GM23248 (cell line): ENCODE measurements around the gene SEPTIN10. TPM values are rescaled to one million over a fixed set of nuclear protein-coding genes. Genes with fewer than 3 reads are reported as not detected.

ENCODE experiments used
- DNase-seq: peaks from one replicate; pipeline ENCODE4 v3.0.0-alpha.2; 2015
- H2AFZ ChIP-seq: fragments of 200-600 bp; sonication (generic); 2 replicates; pipeline ENCODE4 v1.6.1; 2016; ENCODE audit warnings: antibody characterized with exemption
- H3F3A ChIP-seq: fragments of 200-600 bp; sonication (generic); 2 replicates; pipeline ENCODE4 v1.6.1; 2016; ENCODE audit warnings: mild to moderate bottlenecking, antibody characterized with exemption, mixed run types; ENCODE audit not compliant: insufficient read depth
- H3K27ac ChIP-seq: fragments of 200-600 bp; sonication (generic); 2 replicates; pipeline ENCODE4 v1.5.1; 2016; ENCODE audit warnings: mild to moderate bottlenecking
- H3K27me3 ChIP-seq: fragments of 200-600 bp; sonication (generic); replicated peaks from 2 replicates; pipeline ENCODE4 v1.6.1; 2016; ENCODE audit warnings: mild to moderate bottlenecking; ENCODE audit not compliant: insufficient read depth
- H3K36me3 ChIP-seq: fragments of 200-600 bp; sonication (generic); 2 replicates; pipeline ENCODE4 v1.6.1; 2016; ENCODE audit warnings: low read depth, mild to moderate bottlenecking
- H3K4me1 ChIP-seq: fragments of 200-600 bp; sonication (generic); 2 replicates; pipeline ENCODE4 v1.6.1; 2016; ENCODE audit warnings: mild to moderate bottlenecking; ENCODE audit not compliant: insufficient read depth
- H3K4me2 ChIP-seq: fragments of 200-600 bp; sonication (generic); one replicate; pipeline ENCODE4 v1.6.1; 2016; ENCODE audit warnings: mild to moderate bottlenecking; ENCODE audit not compliant: unreplicated experiment
- H3K4me3 ChIP-seq: fragments of 200-600 bp; sonication (generic); 2 replicates; pipeline ENCODE4 v1.5.1; 2016; ENCODE audit warnings: mild to moderate bottlenecking
- H3K79me2 ChIP-seq: fragments of 200-600 bp; sonication (generic); 2 replicates; pipeline ENCODE4 v1.6.1; 2016; ENCODE audit warnings: mild to moderate bottlenecking; ENCODE audit not compliant: insufficient read depth
- H3K9ac ChIP-seq: fragments of 200-600 bp; sonication (generic); 2 replicates; pipeline ENCODE4 v1.6.1; 2016; ENCODE audit warnings: mild to moderate bottlenecking
- H3K9me2 ChIP-seq: fragments of 200-600 bp; sonication (generic); 2 replicates; pipeline ENCODE4 v1.6.1; 2016; ENCODE audit warnings: mixed run types, mild to moderate bottlenecking, moderate library complexity; ENCODE audit not compliant: insufficient read depth
- H3K9me3 ChIP-seq: fragments of 200-600 bp; sonication (generic); one replicate; pipeline ENCODE4 v1.6.1; 2017; ENCODE audit warnings: low read depth
- H4K20me1 ChIP-seq: fragments of 200-600 bp; sonication (generic); 2 replicates; pipeline ENCODE4 v1.6.0; 2016; ENCODE audit not compliant: insufficient read depth
- EZH2 ChIP-seq: fragments of 200-600 bp; sonication (generic); IDR thresholded peaks from 2 replicates; pipeline ENCODE4 v1.6.1; 2018; ENCODE audit warnings: antibody characterized with exemption, mild to moderate bottlenecking; ENCODE audit not compliant: insufficient read depth, poor library complexity, severe bottlenecking
- EZH2phosphoT487 ChIP-seq: fragments of 200-600 bp; sonication (generic); IDR thresholded peaks from 2 replicates; pipeline ENCODE4 v1.6.1; 2018; ENCODE audit warnings: antibody characterized with exemption, moderate library complexity, mild to moderate bottlenecking, low read depth; ENCODE audit not compliant: insufficient read depth
- WGBS, 2 experiments: methylation state at CpG; one replicate each; pipeline ENCODE4 v1.1.6; 2015 to 2017; ENCODE audit warnings: low lambda C conversion rate in 2 of 2, low coverage in 1 of 2; ENCODE audit errors: missing lambda C conversion rate in 2 of 2; 5-methylcytosine and 5-hydroxymethylcytosine counted together
- in situ Hi-C: fragments of 300-500 bp; cut with MboI; formaldehyde crosslinking; loops from 2 replicates; pipeline ENCODE4 v1.15.0; 2020
- polyA plus RNA-seq: library from polyadenylated mRNA; unstranded; fragments of >200 nt; fragmentation: Nextera tagmentation; extraction: Ambion mirVana; gene quantifications from 2 replicates; pipeline ENCODE4 v1.2.1, GENCODE V29; 2016
- total RNA-seq: library from RNA; depleted of rRNA; stranded (reverse); fragments of >200 nt; shearing (Covaris generic); gene quantifications from 2 replicates; pipeline ENCODE4 v1.2.3, GENCODE V29; 2014

Gene SEPTIN10
- total and polyA plus RNA-seq, 2 experiments from 2014 or later: 142 to 152 TPM

DNA sequence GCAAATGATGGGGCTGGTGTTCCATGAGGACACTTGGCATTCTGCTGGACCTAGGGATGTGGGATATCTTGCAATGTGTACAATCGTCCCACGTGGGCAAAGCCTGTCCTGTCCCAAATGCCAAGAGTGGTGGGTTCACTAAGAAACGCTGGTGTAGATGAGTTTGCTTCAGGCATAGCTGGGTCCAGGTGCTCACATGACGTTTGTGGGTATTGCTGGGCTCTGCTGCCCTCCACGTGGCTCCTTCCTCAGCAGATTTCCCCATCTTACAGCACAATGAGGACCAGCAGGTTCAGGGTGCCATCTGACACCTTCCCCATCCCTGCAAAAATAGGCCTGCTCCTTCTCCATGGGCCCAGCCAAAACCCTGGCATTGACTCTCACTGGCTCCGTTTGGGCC, 105.9 kb downstream of the SEPTIN10 start:
- no peaks in the 10 kb centered on the region for H3K9me2 ChIP-seq
- no peaks in the 10 kb centered on the region for H3K36me3 ChIP-seq
- no peak for TF ChIP-seq EZH2phosphoT487
- no peaks in the 10 kb centered on the region for H4K20me1 ChIP-seq
- no peaks in the 10 kb centered on the region for H3K79me2 ChIP-seq
- no peaks in the 10 kb centered on the region for H3K9me3 ChIP-seq
- H3K27me3 ChIP-seq: no peaks in the 10 kb centered on the region
- no peak for DNase-seq
- no peak overlapping the region for H3K9ac ChIP-seq
- no peak overlapping the region for H3K27ac ChIP-seq
- 68 to 69% methylated on average over 6 of the region's 6 CpGs for WGBS, 2 experiments
- H2AFZ ChIP-seq: no peak overlapping the region
- in situ Hi-C loops: loop anchor here (10.0 kb wide), 2 partner anchors 383 to 583 kb away; partner anchors contain the start of gene SH3RF3
- no peak overlapping the region for H3K4me2 ChIP-seq
- no peaks in the 10 kb centered on the region for H3K4me1 ChIP-seq
- H3K4me3 ChIP-seq: no peak overlapping the region
- no peaks in the 10 kb centered on the region for H3F3A ChIP-seq

DNA sequence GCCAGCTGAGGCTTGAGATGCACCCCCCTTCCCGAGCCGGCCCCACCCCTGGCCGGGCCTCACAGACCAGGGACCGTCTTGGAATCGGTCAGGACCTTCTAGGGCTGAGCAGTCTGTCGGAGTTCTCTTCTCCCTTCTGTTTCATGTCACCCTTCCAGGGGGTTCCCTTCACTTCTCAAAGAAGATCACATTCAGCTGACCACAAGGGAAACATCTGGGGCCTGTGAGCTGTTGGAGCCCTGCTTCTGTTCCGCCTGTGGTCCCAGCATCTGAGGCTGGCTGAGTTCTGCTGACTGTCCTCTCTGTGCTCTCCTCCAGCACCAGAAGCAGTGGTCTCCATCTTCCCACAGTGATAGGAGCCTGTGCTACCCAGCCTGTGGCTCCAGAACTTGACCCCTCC, 106.5 kb downstream of the SEPTIN10 start:
- TF ChIP-seq EZH2phosphoT487 (no peak), EZH2 (no peak)
- 89 to 92% methylated on average over 7 of the region's 7 CpGs for WGBS, 2 experiments
- in situ Hi-C loops: loop anchor here (10.0 kb wide), 2 partner anchors 382 to 582 kb away; partner anchors contain the start of gene SH3RF3

GRCh38 chr2:109503191-109503590, 110.6 kb downstream of the SEPTIN10 start:
- Histone ChIP-seq H4K20me1 (no peaks in the 10 kb centered on the region), H3K4me2 (no peak overlapping the region), H3K36me3 (no peaks in the 10 kb centered on the region), H3K27me3 (no peaks in the 10 kb centered on the region), H3K9ac (no peak overlapping the region), H3K27ac (no peak overlapping the region), H2AFZ (no peak overlapping the region), H3K9me3 (no peaks in the 10 kb centered on the region), H3K9me2 (no peaks in the 10 kb centered on the region), H3K4me3 (no peak overlapping the region), H3F3A (no peaks in the 10 kb centered on the region), H3K79me2 (no peaks in the 10 kb centered on the region), H3K4me1 (0 out of 2 replicates have a peak, but pooled peaks cover 2% of the 10 kb centered on the region)
- in situ Hi-C loops: loop anchor here (10.0 kb wide), 2 partner anchors 378 to 578 kb away; partner anchors contain the start of gene SH3RF3
- 86 to 87% methylated on average over 5 of the region's 5 CpGs for WGBS, 2 experiments
- no peak for TF ChIP-seq EZH2phosphoT487
- TF ChIP-seq EZH2: no peak
- DNase-seq: no peak

More for the DNA sequence above, 106.5 kb downstream of the SEPTIN10 start:
- Histone ChIP-seq H3K9me2 (no peaks in the 10 kb centered on the region), H4K20me1 (no peaks in the 10 kb centered on the region), H3F3A (no peaks in the 10 kb centered on the region), H3K4me1 (no peaks in the 10 kb centered on the region), H3K27me3 (no peaks in the 10 kb centered on the region), H2AFZ (no peak overlapping the region), H3K4me3 (no peak overlapping the region), H3K9ac (no peak overlapping the region), H3K27ac (no peak overlapping the region), H3K9me3 (no peaks in the 10 kb centered on the region), H3K36me3 (no peaks in the 10 kb centered on the region), H3K79me2 (no peaks in the 10 kb centered on the region), H3K4me2 (no peak overlapping the region)
- no peak for DNase-seq

DNA sequence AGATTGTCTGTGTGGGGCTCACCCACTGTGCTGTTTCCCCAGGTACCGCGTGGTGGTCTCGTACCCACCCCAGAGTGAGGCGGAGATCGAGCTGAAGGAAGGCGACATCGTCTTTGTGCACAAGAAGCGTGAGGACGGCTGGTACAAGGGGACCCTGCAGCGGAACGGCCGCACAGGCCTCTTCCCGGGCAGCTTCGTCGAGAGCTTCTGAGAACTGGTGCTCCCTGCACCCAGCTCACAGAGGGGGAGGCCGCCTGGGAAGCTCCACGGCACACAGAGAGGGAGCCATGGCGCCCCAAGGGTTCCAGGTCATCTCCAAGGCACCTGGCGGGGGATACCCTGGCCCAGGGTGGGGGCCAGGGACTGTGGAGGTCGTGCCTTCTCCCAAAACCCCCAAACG, 112.3 kb downstream of the SEPTIN10 start:
- no peak overlapping the region for H2AFZ ChIP-seq
- H3K4me2 ChIP-seq: no peak overlapping the region
- peaks cover 16% of the 10 kb centered on the region for H3K4me1 ChIP-seq
- H3K36me3 ChIP-seq: no peaks in the 10 kb centered on the region
- in situ Hi-C loops: loop anchor here (10.0 kb wide), 2 partner anchors 377 to 577 kb away; partner anchors contain the start of gene SH3RF3
- no peak for DNase-seq
- H3K27me3 ChIP-seq: no peaks in the 10 kb centered on the region
- H3K9ac ChIP-seq: no peak overlapping the region
- H3K9me3 ChIP-seq: no peaks in the 10 kb centered on the region
- TF ChIP-seq EZH2 (no peak), EZH2phosphoT487 (no peak)
- H3K79me2 ChIP-seq: no peaks in the 10 kb centered on the region
- no peak overlapping the region for H3K4me3 ChIP-seq
- WGBS, 2 experiments: 95 to 99% methylated on average over 17 to 21 of the region's 21 CpGs
- H3K9me2 ChIP-seq: no peaks in the 10 kb centered on the region
- no peaks in the 10 kb centered on the region for H4K20me1 ChIP-seq
- peaks cover 14% of the 10 kb centered on the region for H3F3A ChIP-seq
- H3K27ac ChIP-seq: no peak overlapping the region
